ENCODE results near the gene TESPA1.
A peak's percentile ranks its signal among the peaks of the same experiment; 100 is the strongest.

Gene TESPA1

DNA sequence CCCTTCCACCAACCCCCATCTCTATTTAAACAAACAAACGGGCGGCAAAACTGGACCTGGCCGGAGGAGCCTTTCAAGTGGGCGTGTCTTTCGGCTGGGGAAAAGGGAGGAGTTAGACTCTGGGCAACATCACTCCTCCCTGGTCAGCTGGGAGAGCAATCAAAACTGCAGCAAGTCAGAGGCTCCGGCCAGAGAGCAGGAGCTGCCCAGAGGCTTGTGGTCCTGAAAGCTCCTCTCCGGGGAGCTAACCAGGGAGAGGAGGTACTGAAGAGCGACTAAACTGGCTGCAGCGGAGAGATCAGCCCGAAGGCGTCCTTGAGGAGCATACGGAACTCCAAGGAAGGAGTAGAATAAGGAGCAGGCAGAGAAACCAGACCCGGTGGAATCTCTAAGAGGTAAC, 35.2 kb upstream of the TESPA1 start, which contains the start of gene NEUROD4:
Gene NEUROD4 (plus strand): TSS at position 191 of the 400 bp plus-strand sequence. CDS start 6,466 bp downstream, outside the sequence.
- no peak within 1 kb of the TSS for H4K91ac ChIP-seq (ENCODE audit: low read depth, low read length)
- peak within 1 kb of the TSS; percentile 12 for H3K4me2 ChIP-seq (ENCODE audit: low read length)
- no peak within 1 kb of the TSS for H2BK5ac ChIP-seq (ENCODE audit: low read depth, low read length, poor library complexity)
- no peak within 1 kb of the TSS for H2BK12ac ChIP-seq (ENCODE audit: low read length)
- H2AFZ ChIP-seq (ENCODE audit: insufficient read depth, low read length, poor library complexity), result no peak within 1 kb of the TSS
- no peaks in the 10 kb centered on the region for H3K9me3 ChIP-seq (ENCODE audit: insufficient read depth, low read depth, low read length)
- no peaks in the 10 kb centered on the region for H3K36me3 ChIP-seq (ENCODE audit: control insufficient read depth in 1 of 2, insufficient read depth in 2 of 2, low read length in 2 of 2)
- no peak within 1 kb of the TSS for H3K4me3 ChIP-seq (ENCODE audit: low read depth, low read length)
- H2BK120ac ChIP-seq (ENCODE audit: insufficient read depth, low read length, poor library complexity), result no peak within 1 kb of the TSS
- H3K79me2 ChIP-seq (ENCODE audit: control insufficient read depth, insufficient read depth, low read length, poor library complexity), result no peaks in the 10 kb centered on the region
- H3K23ac ChIP-seq (ENCODE audit: low read length), result no peak within 1 kb of the TSS
- no peaks in the 10 kb centered on the region for H3K4me1 ChIP-seq (ENCODE audit: control insufficient read depth in 1 of 2, insufficient read depth in 2 of 2, low read length in 2 of 2)
- no peak within 1 kb of the TSS for H3K27ac ChIP-seq (ENCODE audit: low read depth, low read length)
- no peak within 1 kb of the TSS for H3K14ac ChIP-seq (ENCODE audit: low read length)
- no peak within 1 kb of the TSS for H3K18ac ChIP-seq (ENCODE audit: low read length)
- no peak within 1 kb of the TSS for H2AK5ac ChIP-seq (ENCODE audit: low read length)
- WGBS (ENCODE audit: extremely low coverage, insufficient coverage, insufficient read length), result no CpG with 5 or more reads among the region's 13 CpGs
- no peak within 1 kb of the TSS for H4K8ac ChIP-seq (ENCODE audit: low read depth, low read length)
- peak; percentile 46 to 60 for DNase-seq
- no peaks in the 10 kb centered on the region for H3K79me1 ChIP-seq (ENCODE audit: low read length)
- no peak within 1 kb of the TSS for H3K9ac ChIP-seq (ENCODE audit: low read length)
- H3K27me3 ChIP-seq (ENCODE audit: insufficient read depth, low read length), result no peaks in the 10 kb centered on the region
- H3K4ac ChIP-seq (ENCODE audit: low read depth, low read length), result no peak within 1 kb of the TSS
- no peak within 1 kb of the TSS for H4K12ac ChIP-seq (ENCODE audit: low read depth, low read length)

DNA sequence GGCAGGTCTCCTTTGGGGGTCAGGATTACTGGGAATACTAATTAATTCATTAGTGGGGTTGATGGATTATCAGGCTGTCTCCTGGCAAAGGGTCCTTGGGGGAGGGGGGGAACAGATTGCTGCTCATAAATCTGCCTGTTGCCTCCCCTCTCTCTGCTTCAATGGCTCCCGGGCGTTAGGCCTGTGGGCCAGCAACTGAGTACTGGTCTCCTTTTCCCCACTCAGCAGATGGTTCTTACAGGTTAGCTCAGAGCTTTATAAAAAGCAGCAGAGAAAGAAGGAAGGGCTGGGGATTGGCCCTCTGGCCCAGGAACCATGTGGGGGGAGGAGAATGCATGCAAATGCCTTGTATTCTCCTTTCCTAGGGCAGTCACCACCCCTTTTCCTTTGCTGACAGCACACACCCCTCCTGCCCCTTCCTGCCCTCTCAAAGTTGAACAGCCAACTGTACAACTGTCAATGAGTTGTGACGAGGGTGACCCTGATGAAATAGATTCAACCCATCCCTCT, 32.9 kb upstream of the TESPA1 start:
- Histone ChIP-seq H3K36me3 (ENCODE audit: control insufficient read depth in 1 of 2, insufficient read depth in 2 of 2, low read length in 2 of 2) (no peaks in the 10 kb centered on the region), H3K4me1 (ENCODE audit: control insufficient read depth in 1 of 2, insufficient read depth in 2 of 2, low read length in 2 of 2) (no peaks in the 10 kb centered on the region), H3K9ac (ENCODE audit: low read length) (no peak overlapping the region), H3K4me2 (ENCODE audit: low read length) (no peak overlapping the region), H2BK5ac (ENCODE audit: low read depth, low read length, poor library complexity) (no peak overlapping the region), H3K23ac (ENCODE audit: low read length) (no peak overlapping the region), H3K4me3 (ENCODE audit: low read depth, low read length) (no peak overlapping the region), H4K12ac (ENCODE audit: low read depth, low read length) (no peak overlapping the region), H3K9me3 (ENCODE audit: insufficient read depth, low read depth, low read length) (peaks cover 4% of the 10 kb centered on the region), H3K14ac (ENCODE audit: low read length) (no peak overlapping the region), H2BK12ac (ENCODE audit: low read length) (no peak overlapping the region), H3K79me1 (ENCODE audit: low read length) (no peaks in the 10 kb centered on the region), H2BK120ac (ENCODE audit: insufficient read depth, low read length, poor library complexity) (no peak overlapping the region), H2AK5ac (ENCODE audit: low read length) (no peak overlapping the region), H2AFZ (ENCODE audit: insufficient read depth, low read length, poor library complexity) (no peak overlapping the region), H3K27me3 (ENCODE audit: insufficient read depth, low read length) (no peaks in the 10 kb centered on the region), H3K18ac (ENCODE audit: low read length) (no peak overlapping the region), H3K27ac (ENCODE audit: low read depth, low read length) (no peak overlapping the region), H4K91ac (ENCODE audit: low read depth, low read length) (no peak overlapping the region), H4K8ac (ENCODE audit: low read depth, low read length) (no peak overlapping the region), H3K79me2 (ENCODE audit: control insufficient read depth, insufficient read depth, low read length, poor library complexity) (no peaks in the 10 kb centered on the region), H3K4ac (ENCODE audit: low read depth, low read length) (no peak overlapping the region)
- no peak for DNase-seq
- WGBS (ENCODE audit: extremely low coverage, insufficient coverage, insufficient read length), result no CpG with 5 or more reads among the region's 3 CpGs

DNA sequence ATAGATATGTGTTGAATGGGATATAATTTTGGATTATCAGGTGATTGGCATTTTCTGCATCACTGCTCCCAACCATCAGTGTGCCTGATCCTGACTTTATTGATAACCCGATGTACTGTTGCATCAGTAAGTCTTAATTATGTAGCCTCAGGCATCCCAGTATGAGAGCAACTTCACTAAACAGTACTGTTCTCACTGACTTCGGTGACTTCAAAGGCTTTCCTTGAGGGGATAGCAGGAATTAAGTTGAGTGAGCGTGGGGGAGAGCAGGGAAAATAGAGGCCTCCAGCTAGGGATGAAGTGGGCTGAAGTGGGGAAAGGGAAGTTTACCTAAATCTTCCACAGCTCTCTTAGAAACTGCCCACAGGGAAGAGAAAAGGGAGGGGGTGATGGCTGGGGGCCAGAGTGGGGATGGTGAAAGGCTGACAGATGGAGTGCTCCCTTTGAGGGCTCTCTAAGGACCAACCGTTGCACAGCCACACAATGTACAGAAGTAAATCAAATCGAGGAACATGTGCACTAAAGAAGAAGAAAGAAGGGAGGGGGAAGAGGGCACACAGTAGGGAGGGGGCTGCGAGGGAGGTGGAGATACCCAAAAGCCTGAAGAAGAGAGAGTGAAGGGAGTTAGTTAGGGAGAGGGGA, 24.5 kb upstream of the TESPA1 start:
- no peak overlapping the region for H3K18ac ChIP-seq (ENCODE audit: low read length)
- peaks cover 4% of the 10 kb centered on the region for H3K9me3 ChIP-seq (ENCODE audit: insufficient read depth, low read depth, low read length)
- no peak overlapping the region for H3K4me3 ChIP-seq (ENCODE audit: low read depth, low read length)
- H3K4ac ChIP-seq (ENCODE audit: low read depth, low read length), result no peak overlapping the region
- H2BK5ac ChIP-seq (ENCODE audit: low read depth, low read length, poor library complexity), result no peak overlapping the region
- H3K27me3 ChIP-seq (ENCODE audit: insufficient read depth, low read length), result no peaks in the 10 kb centered on the region
- H3K23ac ChIP-seq (ENCODE audit: low read length), result no peak overlapping the region
- H3K27ac ChIP-seq (ENCODE audit: low read depth, low read length), result no peak overlapping the region
- H4K8ac ChIP-seq (ENCODE audit: low read depth, low read length), result no peak overlapping the region
- H3K9ac ChIP-seq (ENCODE audit: low read length), result no peak overlapping the region
- H3K4me2 ChIP-seq (ENCODE audit: low read length), result no peak overlapping the region
- no peak overlapping the region for H3K14ac ChIP-seq (ENCODE audit: low read length)
- no peak overlapping the region for H2AK5ac ChIP-seq (ENCODE audit: low read length)
- H4K91ac ChIP-seq (ENCODE audit: low read depth, low read length), result no peak overlapping the region
- H3K79me2 ChIP-seq (ENCODE audit: control insufficient read depth, insufficient read depth, low read length, poor library complexity), result no peaks in the 10 kb centered on the region
- WGBS (ENCODE audit: extremely low coverage, insufficient coverage, insufficient read length), result no CpG with 5 or more reads among the region's 6 CpGs
- no peak overlapping the region for H2BK120ac ChIP-seq (ENCODE audit: insufficient read depth, low read length, poor library complexity)
- H3K36me3 ChIP-seq (ENCODE audit: control insufficient read depth in 1 of 2, insufficient read depth in 2 of 2, low read length in 2 of 2), result no peaks in the 10 kb centered on the region
- no peak overlapping the region for H4K12ac ChIP-seq (ENCODE audit: low read depth, low read length)
- H3K79me1 ChIP-seq (ENCODE audit: low read length), result no peaks in the 10 kb centered on the region
- no peak for DNase-seq
- no peak overlapping the region for H2AFZ ChIP-seq (ENCODE audit: insufficient read depth, low read length, poor library complexity)
- no peak overlapping the region for H2BK12ac ChIP-seq (ENCODE audit: low read length)
- no peaks in the 10 kb centered on the region for H3K4me1 ChIP-seq (ENCODE audit: control insufficient read depth in 1 of 2, insufficient read depth in 2 of 2, low read length in 2 of 2)

DNA sequence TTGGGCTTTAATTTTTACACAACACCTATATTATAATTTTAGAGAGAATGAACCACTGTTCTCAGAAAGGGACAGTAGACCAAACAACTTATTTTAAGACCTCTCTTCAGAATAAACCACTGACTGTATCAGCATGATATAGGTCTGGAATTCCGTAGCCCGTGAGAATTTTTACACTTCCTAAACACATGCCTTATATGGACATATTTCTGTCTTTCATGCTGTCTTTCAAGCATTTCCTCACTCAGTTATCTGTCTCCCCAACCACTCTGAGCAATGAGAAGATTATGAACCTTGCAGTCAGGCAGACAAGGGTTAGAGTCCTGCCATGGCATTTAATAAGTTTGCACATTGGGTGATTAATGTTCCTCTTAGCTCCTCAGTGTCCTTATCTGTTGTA, 17.8 kb upstream of the TESPA1 start:
- Histone ChIP-seq H3K4ac (ENCODE audit: low read depth, low read length) (no peak overlapping the region), H3K79me2 (ENCODE audit: control insufficient read depth, insufficient read depth, low read length, poor library complexity) (no peaks in the 10 kb centered on the region), H2BK5ac (ENCODE audit: low read depth, low read length, poor library complexity) (no peak overlapping the region), H3K27ac (ENCODE audit: low read depth, low read length) (no peak overlapping the region), H4K12ac (ENCODE audit: low read depth, low read length) (no peak overlapping the region), H3K4me2 (ENCODE audit: low read length) (no peak overlapping the region), H2BK120ac (ENCODE audit: insufficient read depth, low read length, poor library complexity) (no peak overlapping the region), H3K9ac (ENCODE audit: low read length) (no peak overlapping the region), H3K14ac (ENCODE audit: low read length) (no peak overlapping the region), H3K9me3 (ENCODE audit: insufficient read depth, low read depth, low read length) (no peaks in the 10 kb centered on the region), H4K8ac (ENCODE audit: low read depth, low read length) (no peak overlapping the region), H3K23ac (ENCODE audit: low read length) (no peak overlapping the region), H4K91ac (ENCODE audit: low read depth, low read length) (no peak overlapping the region), H2AFZ (ENCODE audit: insufficient read depth, low read length, poor library complexity) (no peak overlapping the region), H2AK5ac (ENCODE audit: low read length) (no peak overlapping the region), H3K4me3 (ENCODE audit: low read depth, low read length) (no peak overlapping the region), H3K79me1 (ENCODE audit: low read length) (no peaks in the 10 kb centered on the region), H3K36me3 (ENCODE audit: control insufficient read depth in 1 of 2, insufficient read depth in 2 of 2, low read length in 2 of 2) (no peaks in the 10 kb centered on the region), H3K27me3 (ENCODE audit: insufficient read depth, low read length) (no peaks in the 10 kb centered on the region), H3K18ac (ENCODE audit: low read length) (no peak overlapping the region), H2BK12ac (ENCODE audit: low read length) (no peak overlapping the region), H3K4me1 (ENCODE audit: control insufficient read depth in 1 of 2, insufficient read depth in 2 of 2, low read length in 2 of 2) (no peaks in the 10 kb centered on the region)
- WGBS (ENCODE audit: extremely low coverage, insufficient coverage, insufficient read length), result no CpG with 5 or more reads among the region's 2 CpGs
- no peak for DNase-seq
